ENCODE measurements around the gene CEND1.
A peak's percentile ranks its signal among the peaks of the same experiment; 100 is the strongest.

CEND1 gene

DNA sequence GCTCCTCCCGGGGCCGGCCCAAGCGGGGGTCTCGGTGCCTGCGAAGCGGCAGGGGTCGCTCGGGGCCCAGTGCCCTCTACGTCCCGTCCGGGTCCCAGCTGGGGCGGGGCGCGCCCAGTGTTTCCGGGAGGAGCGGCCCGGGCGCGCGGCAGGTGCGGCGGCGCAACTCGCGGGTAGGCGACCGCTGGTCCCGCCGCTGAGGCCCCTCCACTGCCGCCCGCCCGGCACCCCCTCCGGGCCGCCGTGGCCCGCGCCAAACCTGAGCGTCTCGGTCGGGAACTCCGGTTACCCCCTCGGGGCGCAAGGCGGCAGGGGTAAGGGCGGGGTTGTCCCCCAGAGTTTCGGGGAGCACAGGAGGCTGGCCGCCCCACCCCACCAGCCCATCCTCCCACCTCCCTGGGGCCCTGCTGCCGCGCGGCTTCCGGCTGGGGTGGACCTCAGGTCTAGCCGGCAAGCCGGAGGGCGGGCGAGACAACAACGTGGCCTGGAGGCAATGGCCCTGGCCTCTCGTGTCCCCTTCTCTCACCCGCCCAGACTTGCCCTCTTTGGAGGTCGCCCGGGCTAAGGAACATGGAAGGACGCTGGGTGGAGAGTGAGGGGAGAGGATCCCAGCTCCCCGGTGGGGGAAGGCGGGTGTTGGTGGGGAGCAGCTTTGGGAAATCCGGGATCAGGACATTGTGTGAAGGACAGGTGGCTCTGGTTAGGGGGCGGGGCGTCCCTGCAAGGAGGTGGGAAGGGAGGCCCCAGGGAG lies 37.4 kb upstream of the CEND1 start:
- no peak for DNase-seq (ENCODE audit: low spot score)

DNA sequence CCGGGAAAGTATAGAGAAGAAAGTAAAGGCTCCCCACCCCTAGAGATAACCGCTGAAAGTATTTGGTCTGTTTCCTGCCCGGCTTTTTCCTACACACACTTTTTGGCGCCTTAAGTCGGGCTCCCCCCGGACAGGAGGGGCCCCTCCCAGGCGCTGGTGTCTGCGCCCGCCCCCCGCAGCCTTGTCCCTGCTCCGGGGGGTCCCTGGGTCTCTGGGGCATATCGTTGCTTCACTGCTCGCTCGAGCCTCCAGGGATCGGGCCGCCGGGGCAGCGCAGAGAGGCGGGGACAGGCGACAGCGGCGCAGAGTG lies 36.9 kb upstream of the CEND1 start:
- no peak for DNase-seq (ENCODE audit: low spot score)

DNA sequence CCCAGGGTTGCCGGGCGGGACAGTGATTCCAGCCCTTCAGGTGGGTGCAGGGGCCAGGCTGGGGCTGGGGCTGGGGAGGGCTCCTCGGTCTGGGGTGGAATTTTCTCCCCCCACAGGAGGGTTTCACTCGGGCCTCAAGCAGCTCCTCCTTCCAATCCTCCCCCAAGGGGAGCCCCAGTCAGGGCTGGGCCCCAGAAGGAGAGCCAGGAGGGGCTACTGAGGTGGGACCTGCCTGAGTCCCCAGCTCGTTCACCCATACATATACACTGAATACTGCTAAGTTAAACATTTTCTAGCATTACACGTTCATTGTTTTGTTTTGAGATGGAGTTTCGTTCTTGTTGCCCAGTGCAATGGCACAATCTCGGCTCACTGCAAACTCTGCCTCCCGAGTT lies 36.3 kb upstream of the CEND1 start:
- no peak for DNase-seq (ENCODE audit: low spot score)

DNA sequence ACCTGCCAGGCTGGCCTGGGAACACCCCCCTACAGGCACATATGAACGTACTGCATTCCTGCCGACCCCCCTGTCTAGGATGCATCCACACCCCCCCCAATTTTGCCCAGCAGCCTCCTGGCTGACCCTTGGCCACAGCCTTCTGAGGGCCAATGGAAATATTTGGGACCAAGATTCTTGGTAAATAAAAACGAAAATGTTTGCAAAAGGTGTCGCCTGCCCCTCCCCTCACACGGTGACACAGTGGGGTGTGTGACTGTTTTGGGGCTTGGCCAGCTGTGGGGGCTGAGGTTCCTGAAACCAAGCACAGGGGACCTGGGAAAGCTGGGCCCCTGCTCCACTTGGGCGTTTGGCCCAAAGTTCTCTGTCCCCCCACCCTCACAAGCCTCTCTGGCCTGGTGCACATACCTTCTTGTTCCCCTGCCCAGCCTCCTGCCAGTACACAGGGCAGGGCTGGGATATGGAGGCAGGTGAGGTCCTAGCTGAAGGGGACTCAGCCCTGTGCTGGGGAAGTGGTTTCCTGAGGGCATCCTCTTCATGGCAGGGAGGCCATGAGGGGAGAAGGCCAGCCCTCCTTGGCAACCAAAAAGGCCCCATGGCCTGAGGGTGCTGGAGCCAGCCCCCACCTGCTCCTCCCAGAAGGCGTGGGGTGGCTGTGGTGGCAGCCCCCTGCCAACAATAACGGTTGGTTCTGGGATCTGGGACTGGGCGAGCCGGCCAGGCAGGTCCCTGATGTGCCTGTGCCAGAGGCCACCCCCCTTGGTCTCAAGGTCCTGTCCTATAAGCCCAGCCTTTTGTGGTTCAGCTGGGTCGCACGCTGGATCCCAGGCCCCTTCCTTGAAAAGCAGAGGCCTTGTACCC lies 35.7 kb upstream of the CEND1 start:
- no peak for DNase-seq (ENCODE audit: low spot score)

DNA sequence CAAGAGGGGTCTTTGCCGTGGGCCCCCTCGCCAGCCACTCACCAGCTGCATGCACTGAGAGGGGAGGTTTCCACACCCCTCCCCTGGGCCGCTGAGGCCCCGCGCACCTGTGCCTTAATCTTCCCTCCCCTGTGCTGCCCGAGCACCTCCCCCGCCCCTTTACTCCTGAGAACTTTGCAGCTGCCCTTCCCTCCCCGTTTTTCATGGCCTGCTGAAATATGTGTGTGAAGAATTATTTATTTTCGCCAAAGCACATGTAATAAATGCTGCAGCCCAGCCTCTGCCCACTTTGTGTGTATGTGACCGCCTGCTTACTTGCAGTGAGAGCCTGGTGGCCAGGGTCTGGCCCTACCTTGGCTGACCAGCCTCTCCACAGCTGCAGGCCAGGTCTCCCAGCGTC lies 35.1 kb upstream of the CEND1 start:
- no peak for DNase-seq (ENCODE audit: low spot score)

DNA sequence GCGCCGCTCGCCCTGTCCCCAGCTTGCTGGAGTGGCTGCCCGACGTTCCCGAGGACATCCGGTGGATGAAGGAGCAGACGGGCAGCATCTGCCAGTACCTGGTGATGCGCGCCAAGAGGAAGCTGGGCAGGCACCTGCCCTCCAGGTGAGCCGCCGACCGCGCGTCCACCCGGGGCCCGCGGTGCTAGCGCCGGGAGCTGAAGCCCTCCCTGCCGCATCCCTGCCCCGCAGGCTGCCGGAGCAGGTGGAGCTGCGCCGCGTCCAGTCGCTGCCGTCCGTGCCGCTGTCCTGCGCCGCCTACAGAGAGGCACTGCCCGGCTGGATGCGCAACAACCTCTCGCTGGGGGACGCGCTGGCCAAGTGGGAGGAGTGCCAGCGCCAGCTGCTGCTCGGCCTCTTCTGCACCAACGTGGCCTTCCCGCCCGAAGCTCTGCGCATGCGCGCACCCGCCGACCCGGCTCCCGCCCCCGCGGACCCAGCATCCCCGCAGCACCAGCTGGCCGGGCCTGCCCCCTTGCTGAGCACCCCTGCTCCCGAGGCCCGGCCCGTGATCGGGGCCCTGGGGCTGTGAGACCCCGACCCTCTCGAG lies 34.5 kb upstream of the CEND1 start:
- no peak for DNase-seq (ENCODE audit: low spot score)

DNA sequence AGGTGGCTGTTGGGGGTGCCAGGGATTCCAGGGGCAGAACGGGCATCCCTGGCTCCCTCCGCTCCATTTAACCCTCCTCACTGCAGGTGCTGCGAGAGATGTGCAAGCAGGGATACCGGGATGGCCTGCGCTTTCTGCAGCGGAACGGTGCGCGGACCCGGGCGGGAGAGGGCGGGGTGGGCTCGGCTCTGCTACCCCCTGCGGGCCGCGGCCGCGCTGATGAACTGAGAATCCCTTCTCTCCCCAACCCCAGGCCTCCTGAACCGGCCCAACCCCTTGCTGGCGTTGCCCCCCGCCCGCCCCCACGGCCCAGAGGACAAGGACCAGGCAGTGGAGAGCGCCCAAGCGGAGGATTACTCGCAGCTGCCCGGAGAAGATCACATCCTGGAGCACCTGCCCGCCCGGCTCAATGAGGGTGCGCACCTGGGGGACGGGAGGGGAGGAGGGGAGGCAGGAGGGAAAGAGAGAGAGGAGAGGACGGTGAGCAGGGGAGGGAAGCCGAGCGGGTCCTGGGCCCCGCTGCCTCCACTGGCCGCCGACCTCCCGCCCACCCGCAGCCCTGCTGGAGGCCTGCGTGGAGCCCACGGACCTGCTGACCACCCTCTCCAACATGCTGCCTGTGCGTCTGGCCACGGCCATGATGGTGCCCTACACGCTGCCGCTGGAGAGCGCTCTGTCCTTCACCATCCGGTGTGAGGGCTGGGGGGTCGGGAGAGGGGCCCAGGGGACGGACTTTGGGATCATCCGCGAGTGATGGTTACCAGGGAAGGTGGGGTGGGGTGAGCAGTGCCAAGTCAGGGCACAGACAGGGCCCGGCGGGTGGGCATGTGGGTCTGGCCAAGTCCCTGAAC lies 33.8 kb upstream of the CEND1 start:
- no peak for DNase-seq (ENCODE audit: low spot score)

DNA sequence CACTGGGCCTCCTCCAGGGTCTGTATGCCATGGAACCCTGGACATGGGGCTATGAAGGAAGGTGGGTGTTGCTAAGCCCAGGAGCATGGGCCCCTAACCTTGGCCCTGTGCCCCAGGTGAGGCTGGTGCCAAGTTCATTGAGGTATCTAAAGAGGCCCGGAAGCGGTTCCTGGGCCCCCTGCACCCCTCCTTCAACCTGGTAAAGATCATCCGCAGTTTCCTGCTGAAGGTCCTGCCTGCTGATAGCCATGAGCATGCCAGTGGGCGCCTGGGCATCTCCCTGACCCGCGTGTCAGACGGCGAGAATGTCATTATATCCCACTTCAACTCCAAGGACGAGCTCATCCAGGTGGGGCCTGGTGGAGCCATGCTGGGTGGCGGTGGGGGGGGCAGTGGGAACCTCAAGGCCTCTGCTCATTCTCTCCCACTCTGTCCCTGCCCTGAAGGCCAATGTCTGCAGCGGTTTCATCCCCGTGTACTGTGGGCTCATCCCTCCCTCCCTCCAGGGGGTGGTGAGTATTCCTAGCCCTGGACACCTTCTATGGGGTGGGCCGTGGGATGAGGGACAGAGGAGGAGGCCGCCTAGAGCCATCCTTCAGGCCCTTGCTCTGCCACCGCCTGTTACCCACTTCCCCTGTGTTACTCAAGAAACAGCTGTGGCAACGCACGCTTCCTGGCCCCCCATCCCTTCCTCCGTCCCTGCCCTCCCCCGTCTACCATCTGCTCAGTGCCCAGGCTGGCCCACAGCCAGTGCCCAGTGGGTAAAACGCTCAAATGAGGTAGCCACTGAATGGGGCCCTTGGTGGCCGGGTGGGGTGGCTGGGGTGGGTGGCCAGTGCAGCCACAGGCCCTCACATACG lies 31.9 kb upstream of the CEND1 start:
- no peak for DNase-seq (ENCODE audit: low spot score)

DNA sequence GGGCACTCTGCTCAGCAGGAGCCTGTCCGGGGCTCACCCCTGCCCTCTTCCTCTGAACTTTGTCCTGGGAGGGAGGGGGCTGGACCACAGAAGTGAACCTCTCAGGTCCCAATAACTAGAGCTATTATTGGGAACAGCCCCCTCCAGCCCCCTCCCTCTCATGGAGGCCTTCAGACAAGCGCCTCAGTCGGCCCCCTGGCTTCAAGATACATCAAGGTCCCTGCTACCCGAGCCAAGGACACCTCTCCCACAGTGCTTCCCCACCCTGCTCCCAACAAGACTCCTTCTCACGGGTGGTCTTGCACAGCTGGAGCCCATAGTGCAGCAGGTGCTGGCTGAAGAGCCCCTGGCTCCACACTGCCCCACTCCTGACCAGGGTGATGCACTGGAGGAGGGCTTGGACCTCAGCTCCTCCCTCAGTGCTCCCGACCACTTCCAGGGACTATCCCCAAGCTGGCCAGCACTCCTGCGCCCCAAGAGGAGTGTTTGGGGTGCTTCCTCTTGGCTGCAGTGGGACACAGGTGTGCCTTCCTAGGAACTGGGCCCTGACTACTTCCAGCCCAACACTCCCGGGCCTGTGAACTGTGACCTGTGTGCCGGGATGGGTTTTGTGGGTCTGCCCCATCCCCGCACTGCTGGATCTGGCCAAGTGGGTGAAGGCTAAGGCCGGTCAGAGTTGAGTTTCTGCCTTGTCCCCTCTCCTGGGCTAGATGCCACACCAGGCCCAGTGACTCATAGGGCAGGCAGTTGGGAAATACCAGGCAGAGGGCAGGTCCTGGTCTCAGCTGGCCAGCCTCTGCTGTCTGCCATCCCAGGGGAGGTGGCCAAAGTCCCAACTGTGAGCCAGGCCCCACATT lies 31.0 kb upstream of the CEND1 start:
- DNase-seq (ENCODE audit: low spot score) = peak; percentile 82

DNA sequence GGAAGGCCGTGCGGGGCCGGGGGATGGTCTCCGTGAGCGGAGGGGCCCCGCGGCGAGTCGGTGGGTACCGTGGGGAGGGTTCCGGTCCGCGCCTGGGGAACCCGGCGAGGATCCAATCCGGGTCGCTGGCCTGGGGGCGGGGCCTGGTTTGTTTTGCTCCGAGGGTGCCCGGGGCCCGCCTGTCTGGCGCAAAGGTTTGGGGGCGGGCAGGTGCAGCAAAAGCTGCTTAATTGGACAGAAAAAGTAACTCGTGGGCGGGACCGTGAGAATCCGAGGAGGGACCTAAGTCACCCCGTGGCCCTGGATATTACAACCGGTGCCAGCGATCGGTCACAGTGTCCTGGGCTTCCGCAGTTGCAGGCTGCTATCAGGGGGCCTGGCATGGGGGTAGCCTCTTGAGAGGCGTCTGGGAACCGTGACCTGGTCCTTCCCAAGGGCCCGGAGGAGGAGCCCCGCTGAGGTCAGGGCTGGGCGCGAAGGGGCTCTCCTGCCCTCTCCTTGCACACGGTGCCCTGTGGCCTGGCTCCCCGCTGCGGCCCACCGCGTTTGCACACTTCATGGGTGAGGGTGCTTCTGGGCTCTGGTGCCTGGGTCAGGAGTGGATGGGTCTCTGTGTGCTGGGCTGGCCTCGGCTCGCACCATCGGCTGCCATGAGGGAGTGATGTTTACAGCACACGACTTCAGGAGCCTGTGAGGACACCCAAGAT lies 30.2 kb upstream of the CEND1 start:
- peak; percentile 74 for DNase-seq (ENCODE audit: low spot score)

DNA sequence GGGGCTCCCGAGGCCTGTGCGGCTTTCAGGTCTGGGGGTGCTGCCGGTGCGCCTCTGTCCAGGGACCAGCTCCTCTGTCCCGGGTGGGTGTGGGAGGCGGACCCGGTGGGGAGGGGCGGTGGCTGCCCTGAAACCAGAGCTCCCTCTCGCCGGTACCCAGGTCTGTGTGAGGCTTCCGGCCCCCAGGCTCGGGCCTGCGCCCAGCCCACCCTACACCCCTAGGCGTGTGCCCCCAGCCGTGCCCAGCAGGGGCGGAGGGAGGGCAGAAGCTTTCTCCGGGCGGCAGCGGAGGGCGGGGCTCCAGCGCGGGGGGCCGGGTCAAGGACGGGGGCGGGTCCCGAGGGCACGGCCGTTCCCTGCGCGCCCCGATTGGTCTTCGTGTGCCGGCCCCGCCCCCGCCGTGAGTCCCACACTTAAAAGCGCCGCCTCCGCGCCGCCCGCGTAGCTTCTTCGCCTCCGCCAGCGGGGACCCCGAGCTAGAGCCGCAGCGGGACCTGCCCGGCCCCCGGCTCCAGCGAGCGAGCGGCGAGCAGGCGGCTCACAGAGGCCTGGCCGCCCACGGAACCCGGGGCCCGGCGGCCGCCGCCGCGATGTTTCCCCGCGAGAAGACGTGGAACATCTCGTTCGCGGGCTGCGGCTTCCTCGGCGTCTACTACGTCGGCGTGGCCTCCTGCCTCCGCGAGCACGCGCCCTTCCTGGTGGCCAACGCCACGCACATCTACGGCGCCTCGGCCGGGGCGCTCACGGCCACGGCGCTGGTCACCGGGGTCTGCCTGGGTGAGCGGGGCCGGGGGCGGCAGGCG lies 29.4 kb upstream of the CEND1 start:
- peak; percentile 96 for DNase-seq (ENCODE audit: low spot score)

DNA sequence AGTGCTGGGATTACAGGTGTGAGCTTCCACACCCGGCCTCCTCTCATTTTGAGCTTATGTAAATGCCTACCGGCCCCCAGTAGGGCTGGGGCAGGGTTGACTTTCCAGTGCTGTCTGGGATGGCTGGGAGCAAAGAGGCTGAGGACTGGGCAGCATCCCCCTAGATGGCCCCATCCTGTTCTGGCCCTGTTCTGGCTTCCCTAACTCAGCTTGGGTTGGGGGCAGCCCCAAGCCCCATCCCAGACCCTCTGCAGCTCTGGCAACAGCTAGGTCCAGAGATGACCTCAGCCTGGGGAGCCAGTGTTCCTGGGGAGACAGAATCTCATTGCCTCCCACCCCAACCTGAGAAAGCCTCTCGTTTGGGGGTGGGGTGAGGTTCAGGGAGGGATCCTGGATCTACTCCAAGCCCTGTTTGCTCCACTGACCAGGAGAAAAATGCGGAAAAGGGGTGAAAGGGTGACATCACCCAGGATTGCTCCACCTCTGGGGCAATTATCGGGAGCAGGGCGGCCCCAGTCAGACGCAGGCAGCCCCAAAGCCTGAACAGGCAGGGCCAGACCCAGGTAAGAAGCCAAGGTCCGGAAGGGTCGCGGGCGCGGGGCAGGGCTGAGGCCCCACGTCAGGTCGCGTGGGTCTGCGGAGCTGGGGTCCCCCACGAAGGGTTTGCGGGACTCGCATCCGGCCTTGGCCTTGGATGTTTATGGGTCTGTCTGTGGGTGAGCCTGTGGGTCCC lies 28.7 kb upstream of the CEND1 start, which contains the start of gene PNPLA2:
Gene PNPLA2, plus strand, starts transcription at position 519 of the 733 bp plus-strand sequence. CDS start 805 bp downstream, outside the sequence.
- DNase-seq (ENCODE audit: low spot score) = peak; percentile 81

DNA sequence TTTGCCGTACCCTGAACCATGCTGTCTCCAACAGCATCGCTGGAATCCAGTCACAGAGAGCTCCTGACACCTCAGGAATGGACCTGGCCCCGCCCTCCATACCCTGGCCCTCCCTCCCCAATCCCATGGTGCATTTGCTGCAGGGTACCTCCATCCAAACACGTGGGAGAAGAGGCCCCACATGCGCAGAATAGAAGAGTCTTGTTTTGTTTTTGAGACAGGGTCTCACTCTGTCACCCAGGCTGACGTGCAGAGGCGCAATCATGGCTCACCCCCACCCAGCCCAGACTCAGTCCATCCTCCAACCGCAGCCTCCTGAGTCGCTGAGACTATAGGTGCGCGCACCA lies 26.5 kb upstream of the CEND1 start:
- no peak for DNase-seq (ENCODE audit: low spot score)

DNA sequence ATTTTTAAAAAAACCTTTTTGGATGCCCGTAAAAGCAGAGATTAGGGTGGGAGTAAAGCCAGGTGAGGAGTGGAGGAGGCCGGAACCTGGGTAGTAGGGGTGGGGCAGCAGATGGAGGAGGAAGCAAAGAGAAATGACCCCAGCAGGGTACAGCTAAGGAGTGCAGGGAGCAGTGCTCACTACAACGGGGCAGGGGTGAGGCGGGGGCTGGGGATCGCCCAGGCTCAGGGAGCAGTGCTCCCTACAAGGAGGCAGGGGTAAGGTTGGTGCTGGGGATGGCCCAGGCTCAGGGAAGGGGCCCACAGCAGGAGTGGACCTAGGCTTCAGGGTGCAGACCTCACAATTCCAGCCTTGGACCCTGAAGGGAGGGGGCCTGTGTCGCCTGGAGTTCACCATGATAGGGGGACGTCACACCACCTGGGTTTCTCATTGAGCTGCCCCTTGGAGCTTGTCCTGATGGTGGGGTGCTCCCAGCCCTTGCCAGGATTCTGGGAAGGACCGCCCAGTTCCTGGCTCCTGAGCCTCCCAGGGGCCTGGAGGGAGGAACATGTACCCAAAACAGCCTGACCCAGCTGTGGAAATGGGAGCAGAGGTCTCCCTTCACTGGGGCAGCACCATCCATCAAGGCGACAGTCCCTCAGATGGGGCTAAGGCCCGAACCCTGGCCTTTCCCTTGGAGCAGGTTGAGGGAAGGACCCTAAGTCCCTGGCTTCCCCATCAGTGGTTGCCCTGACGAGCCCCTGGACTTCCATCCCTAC lies 26.0 kb upstream of the CEND1 start:
- DNase-seq (ENCODE audit: low spot score) = no peak

DNA sequence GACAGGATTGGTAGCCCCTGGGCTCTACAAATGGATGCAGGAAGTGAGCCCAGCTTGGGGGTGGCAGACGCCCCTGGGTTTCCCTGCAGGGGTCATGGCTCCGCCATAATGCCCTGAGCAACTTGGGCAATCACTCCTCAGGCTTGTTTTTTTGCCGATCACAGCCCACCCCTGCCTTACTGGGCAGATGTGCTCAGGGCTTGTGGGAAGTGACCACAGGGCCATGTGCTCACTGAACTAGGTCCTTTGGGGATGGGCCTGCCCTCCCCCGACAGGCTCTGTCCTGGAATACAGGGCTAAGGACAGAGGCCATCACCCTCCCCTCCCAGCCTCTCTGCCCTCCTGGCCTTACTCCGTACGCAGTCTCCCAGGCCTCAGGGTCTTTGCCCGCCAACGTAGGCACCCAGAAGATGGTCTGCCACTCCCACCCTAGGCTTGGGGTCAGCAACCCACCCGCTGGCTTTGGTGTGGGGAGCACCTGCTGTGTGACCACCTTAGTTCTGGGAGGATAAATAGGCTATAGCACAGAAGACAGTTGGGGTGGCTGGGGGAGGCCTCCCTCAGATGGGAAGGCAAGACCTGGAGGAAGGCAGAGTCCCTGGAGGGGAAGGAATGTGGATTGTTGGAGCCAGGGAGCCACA lies 23.7 kb upstream of the CEND1 start:
- no peak for DNase-seq (ENCODE audit: low spot score)

DNA sequence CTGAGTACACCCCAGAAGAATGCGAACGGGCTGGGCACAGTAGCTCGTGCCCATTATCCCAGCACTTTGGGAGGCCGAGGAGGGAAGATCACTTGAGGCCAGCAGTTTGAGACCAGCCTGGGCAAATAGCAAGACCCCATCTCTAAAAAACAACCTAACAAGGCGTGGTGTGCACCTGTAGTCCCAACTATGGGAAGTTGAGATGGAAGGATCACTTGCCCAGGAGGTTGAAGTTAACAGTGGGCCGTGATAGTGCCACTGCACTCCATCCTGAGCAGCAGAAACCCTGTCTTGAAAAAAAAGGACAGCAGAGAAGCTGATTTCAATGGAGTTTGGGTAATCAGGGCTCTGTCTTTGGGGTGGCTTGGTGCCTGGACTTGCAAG lies 23.2 kb upstream of the CEND1 start:
- no peak for DNase-seq (ENCODE audit: low spot score)

DNA sequence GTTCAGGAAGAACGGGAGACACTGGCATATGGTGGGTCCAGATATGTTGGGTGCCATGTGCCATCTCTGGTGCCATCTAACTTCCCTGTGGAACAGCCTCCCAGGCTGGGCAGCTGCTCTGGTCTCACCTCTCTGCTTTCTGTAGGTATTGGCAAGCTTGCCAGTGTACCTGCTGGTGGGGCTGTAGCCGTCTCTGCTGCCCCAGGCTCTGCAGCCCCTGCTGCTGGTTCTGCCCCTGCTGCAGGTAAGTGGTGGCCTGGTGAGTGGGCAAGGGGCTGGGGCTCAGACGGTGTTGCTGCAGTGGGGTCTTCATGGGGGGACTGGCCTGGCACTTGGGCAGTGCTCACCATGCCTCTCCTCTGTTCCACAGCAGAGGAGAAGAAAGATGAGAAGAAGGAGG lies 22.5 kb upstream of the CEND1 start:
- no peak for DNase-seq (ENCODE audit: low spot score)

Measured in GM03348 (cell line).